KMS-11 (cell line): ENCODE measurements around the gene MRO.

ENCODE experiments used
- H2AFZ ChIP-seq: fragments of 200-600 bp; sonication (generic); 2 replicates; pipeline ENCODE4 v1.6.1; 2016; ENCODE audit warnings: antibody characterized with exemption, mixed run types, low read depth
- H3K27ac ChIP-seq: fragments of 200-600 bp; sonication (generic); 2 replicates; pipeline ENCODE4 v1.6.1; 2016; ENCODE audit warnings: mild to moderate bottlenecking, mixed run types
- H3K27me3 ChIP-seq: fragments of 200-600 bp; sonication (generic); 2 replicates; pipeline ENCODE4 v1.6.1; 2017; ENCODE audit warnings: mild to moderate bottlenecking, low read depth, mixed run types, moderate library complexity; ENCODE audit not compliant: insufficient read depth
- H3K36me3 ChIP-seq: fragments of 200-600 bp; sonication (generic); 2 replicates; pipeline ENCODE4 v1.6.1; 2017; ENCODE audit warnings: mild to moderate bottlenecking, mixed run types; ENCODE audit not compliant: insufficient read depth
- H3K4me1 ChIP-seq: fragments of 200-600 bp; sonication (generic); 2 replicates; pipeline ENCODE4 v1.6.1; 2016; ENCODE audit warnings: mild to moderate bottlenecking, low read depth, mixed run types; ENCODE audit not compliant: poor library complexity, severe bottlenecking
- H3K4me2 ChIP-seq: fragments of 200-600 bp; sonication (generic); 2 replicates; pipeline ENCODE4 v1.7.0; 2016; ENCODE audit warnings: mild to moderate bottlenecking, mixed run types
- H3K4me3 ChIP-seq: fragments of 200-600 bp; sonication (generic); IDR thresholded peaks from 2 replicates; pipeline ENCODE4 v1.6.1; 2017; ENCODE audit warnings: low read depth, low read length, mixed read lengths; ENCODE audit not compliant: insufficient read depth
- H3K79me2 ChIP-seq: fragments of 200-600 bp; sonication (generic); 2 replicates; pipeline ENCODE4 v1.6.1; 2016; ENCODE audit warnings: low read depth, mixed run types; ENCODE audit not compliant: insufficient read depth
- H3K9ac ChIP-seq: fragments of 200-600 bp; sonication (generic); 2 replicates; pipeline ENCODE4 v1.6.1; 2016; ENCODE audit warnings: mild to moderate bottlenecking, mixed run types
- H4K20me1 ChIP-seq: fragments of 200-600 bp; sonication (generic); 2 replicates; pipeline ENCODE4 v1.6.1; 2016; ENCODE audit warnings: mild to moderate bottlenecking, mixed run types; ENCODE audit not compliant: insufficient read depth
- CTCF ChIP-seq: fragments of 200-600 bp; sonication (generic); conservative IDR thresholded peaks from 2 replicates; pipeline ENCODE4 v1.6.1; 2017; ENCODE audit warnings: low read depth, mild to moderate bottlenecking, antibody characterized with exemption, low read length, moderate library complexity, mixed read lengths

Gene MRO

GRCh38 chr18:50802141-50802540, 17.7 kb downstream of the MRO start:
- H3K9ac ChIP-seq: no peak overlapping the region
- H4K20me1 ChIP-seq: no peaks in the 10 kb centered on the region
- no peak overlapping the region for H3K27ac ChIP-seq
- H3K79me2 ChIP-seq: no peaks in the 10 kb centered on the region
- no peak overlapping the region for H2AFZ ChIP-seq
- H3K4me3 ChIP-seq: no peak overlapping the region
- H3K4me1 ChIP-seq: no peaks in the 10 kb centered on the region
- no peak for TF ChIP-seq CTCF
- H3K4me2 ChIP-seq: no peak overlapping the region
- H3K36me3 ChIP-seq: no peaks in the 10 kb centered on the region
- H3K27me3 ChIP-seq: no peaks in the 10 kb centered on the region

- Histone ChIP-seq H3K4me2 (no peak overlapping the region), H3K27ac (no peak overlapping the region), H3K36me3 (no peaks in the 10 kb centered on the region), H4K20me1 (no peaks in the 10 kb centered on the region), H3K79me2 (no peaks in the 10 kb centered on the region), H3K4me3 (no peak overlapping the region), H3K9ac (no peak overlapping the region), H3K4me1 (no peaks in the 10 kb centered on the region), H2AFZ (no peak overlapping the region), H3K27me3 (no peaks in the 10 kb centered on the region)
- no peak for TF ChIP-seq CTCF
Measured at GRCh38 chr18:50797142-50797541, 22.7 kb downstream of the MRO start.

- Histone ChIP-seq H4K20me1 (no peaks in the 10 kb centered on the region), H3K4me1 (no peaks in the 10 kb centered on the region), H3K79me2 (no peaks in the 10 kb centered on the region), H3K4me3 (no peak overlapping the region), H3K4me2 (no peak overlapping the region), H3K36me3 (no peaks in the 10 kb centered on the region), H3K9ac (no peak overlapping the region), H2AFZ (no peak overlapping the region), H3K27me3 (no peaks in the 10 kb centered on the region), H3K27ac (no peak overlapping the region)
- TF ChIP-seq CTCF: no peak
Measured at GRCh38 chr18:50796495-50796894, 23.3 kb downstream of the MRO start.

GRCh38 chr18:50793641-50794565, 25.9 kb downstream of the MRO start:
- H3K9ac ChIP-seq: no peak overlapping the region
- no peaks in the 10 kb centered on the region for H3K79me2 ChIP-seq
- no peak overlapping the region for H3K4me3 ChIP-seq
- no peaks in the 10 kb centered on the region for H4K20me1 ChIP-seq
- H3K4me2 ChIP-seq: no peak overlapping the region
- no peaks in the 10 kb centered on the region for H3K36me3 ChIP-seq
- no peaks in the 10 kb centered on the region for H3K27me3 ChIP-seq
- no peak overlapping the region for H2AFZ ChIP-seq
- no peak overlapping the region for H3K27ac ChIP-seq
- no peaks in the 10 kb centered on the region for H3K4me1 ChIP-seq
- no peak for TF ChIP-seq CTCF
